ENCODE results near the gene ADAMTSL5.

ADAMTSL5 gene

GRCh38 chr19:1495799-1496713 is 16.8 kb downstream of the ADAMTSL5 start:
- no peak for DNase-seq (ENCODE audit: low spot score)

- DNase-seq (ENCODE audit: low spot score), result no peak
These were observed 17.6 kb downstream of the ADAMTSL5 start for GRCh38 chr19:1495051-1495798.

GRCh38 chr19:1494115-1494815 is 18.6 kb downstream of the ADAMTSL5 start:
- no peak for DNase-seq (ENCODE audit: low spot score)

GRCh38 chr19:1492474-1493006 is 20.3 kb downstream of the ADAMTSL5 start:
- no peak for DNase-seq (ENCODE audit: low spot score)

- no peak for DNase-seq (ENCODE audit: low spot score)
These were observed 21.0 kb downstream of the ADAMTSL5 start for GRCh38 chr19:1491849-1492170.

- DNase-seq (ENCODE audit: low spot score), result no peak
These were observed 21.5 kb downstream of the ADAMTSL5 start, which contains the start of gene REEP6 for GRCh38 chr19:1491114-1491848. TSS of gene REEP6 (plus strand) at chr19:1491181. CDS start at chr19:1491270, 89 bp downstream.

GRCh38 chr19:1490311-1491113 is 22.3 kb downstream of the ADAMTSL5 start, which contains the start of gene PCSK4:
TSS of gene PCSK4 (minus strand) at chr19:1490350. CDS start at chr19:1490346, 4 bp downstream.
- peak; percentile 99 for DNase-seq (ENCODE audit: low spot score)

- DNase-seq (ENCODE audit: low spot score), result no peak
These were observed 23.1 kb downstream of the ADAMTSL5 start for GRCh38 chr19:1489463-1490310.

- no peak for DNase-seq (ENCODE audit: low spot score)
These were observed 24.6 kb downstream of the ADAMTSL5 start for GRCh38 chr19:1488282-1488601.

GRCh38 chr19:1487576-1488281 is 25.1 kb downstream of the ADAMTSL5 start:
- no peak for DNase-seq (ENCODE audit: low spot score)

GRCh38 chr19:1486720-1487575 is 25.9 kb downstream of the ADAMTSL5 start:
- no peak for DNase-seq (ENCODE audit: low spot score)

GRCh38 chr19:1483979-1484428 is 28.8 kb downstream of the ADAMTSL5 start:
- DNase-seq (ENCODE audit: low spot score), result no peak

GRCh38 chr19:1483131-1483978 is 29.5 kb downstream of the ADAMTSL5 start:
- DNase-seq (ENCODE audit: low spot score), result no peak

- DNase-seq (ENCODE audit: low spot score), result no peak
These were observed 30.3 kb downstream of the ADAMTSL5 start for GRCh38 chr19:1482361-1483130.

GRCh38 chr19:1481893-1482360 is 30.9 kb downstream of the ADAMTSL5 start:
- no peak for DNase-seq (ENCODE audit: low spot score)

GRCh38 chr19:1481224-1481892 is 31.5 kb downstream of the ADAMTSL5 start:
- no peak for DNase-seq (ENCODE audit: low spot score)
